SK-N-SH (cell line): Measurements from ENCODE around the gene ZNF471. TPM values are rescaled to one million over a fixed set of nuclear protein-coding genes. Genes with fewer than 3 reads are reported as not detected.

Experiments
- CTCF ChIA-PET: fragments of 300-600, 350-600 bp; formaldehyde crosslinking; extraction: SDS; loops from one replicate; lab custom pipeline; 2021; lab: Yijun Ruan, JAX
- POLR2A ChIA-PET: fragments of 350-600 bp; sonication (Branson Sonifier 250); formaldehyde crosslinking; extraction: SDS; loops from one replicate; lab custom pipeline; 2020; ENCODE audit warnings: antibody characterized with exemption, inconsistent platforms; lab: Yijun Ruan, JAX
- DNase-seq: peaks from one replicate; pipeline ENCODE4 v3.0.0; 2012
- H2AFZ ChIP-seq: fragments of 200-600 bp; sonication (generic); 2 replicates; pipeline ENCODE4 v1.8.1; 2016; ENCODE audit warnings: antibody characterized with exemption, mild to moderate bottlenecking, low read depth
- H3F3A ChIP-seq: fragments of 200-600 bp; sonication (generic); replicated peaks from 2 replicates; pipeline ENCODE3; 2016; ENCODE audit warnings: antibody characterized with exemption, mild to moderate bottlenecking; ENCODE audit not compliant: insufficient read depth
- H3K27ac ChIP-seq, 2 experiments: fragments of 200-500 bp in 1 of 2; fragments of 200-600 bp in 1 of 2; sonication (Bioruptor generic) in 1 of 2; sonication (generic), shearing (Covaris generic) in 1 of 2; 2 replicates each; pipeline versions ENCODE4 v1.5.1 to v1.6.1; 2014 to 2016; ENCODE audit warnings: low read depth in 2 of 2, inconsistent platforms in 1 of 2, low read length in 1 of 2, mild to moderate bottlenecking in 1 of 2, mixed read lengths in 1 of 2
- H3K27me3 ChIP-seq: fragments of 200-600 bp; sonication (generic), shearing (Covaris generic); 2 replicates; pipeline ENCODE4 v1.6.1; 2016; ENCODE audit warnings: mixed run types; ENCODE audit not compliant: insufficient read depth
- H3K36me3 ChIP-seq, 2 experiments: fragments of 200-500 bp in 1 of 2; fragments of 200-600 bp in 1 of 2; sonication (Bioruptor generic) in 1 of 2; sonication (generic) in 1 of 2; replicated peaks in 1 of 2; 2 replicates each; pipeline versions ENCODE3 to v1.5.1; 2014 to 2016; ENCODE audit warnings: low read length in 1 of 2, mild to moderate bottlenecking in 1 of 2; ENCODE audit not compliant: insufficient read depth in 2 of 2, control insufficient read depth in 1 of 2
- H3K4me1 ChIP-seq, 2 experiments: fragments of 200-500 bp in 1 of 2; fragments of 200-600 bp in 1 of 2; sonication (Bioruptor generic) in 1 of 2; sonication (generic), shearing (Covaris generic) in 1 of 2; 2 replicates each; pipeline versions ENCODE4 v1.5.1 to v1.6.1; 2014 to 2016; ENCODE audit warnings: low read depth in 1 of 2, low read length in 1 of 2, mixed run types in 1 of 2; ENCODE audit not compliant: insufficient read depth in 2 of 2, control insufficient read depth in 1 of 2
- H3K4me2 ChIP-seq: fragments of 200-600 bp; sonication (generic), shearing (Covaris generic); 2 replicates; pipeline ENCODE4 v1.6.1; 2017; ENCODE audit warnings: mixed run types
- H3K4me3 ChIP-seq, 2 experiments: fragments of 200-500 bp in 1 of 2; fragments of 200-600 bp in 1 of 2; sonication (Bioruptor generic) in 1 of 2; sonication (generic), shearing (Covaris generic) in 1 of 2; 2 replicates each; pipeline versions ENCODE4 v1.5.1 to v1.8.1; 2014 to 2016; ENCODE audit warnings: low read depth in 2 of 2, inconsistent platforms in 1 of 2, low read length in 1 of 2, mild to moderate bottlenecking in 1 of 2, mixed read lengths in 1 of 2, moderate library complexity in 1 of 2
- H3K79me2 ChIP-seq: fragments of 200-600 bp; sonication (generic); 2 replicates; pipeline ENCODE4 v1.8.1; 2017; ENCODE audit warnings: mild to moderate bottlenecking; ENCODE audit not compliant: insufficient read depth
- H3K9ac ChIP-seq: fragments of 200-600 bp; sonication (generic); 2 replicates; pipeline ENCODE4 v1.6.1; 2017; ENCODE audit warnings: mixed run types
- H3K9me2 ChIP-seq: fragments of 200-600 bp; sonication (generic); 2 replicates; pipeline ENCODE4 v1.6.1; 2017; ENCODE audit warnings: mixed run types
- H3K9me3 ChIP-seq: fragments of 200-600 bp; sonication (generic); 2 replicates; pipeline ENCODE4 v1.6.1; 2017; ENCODE audit warnings: mixed run types, mild to moderate bottlenecking, moderate library complexity
- H4K20me1 ChIP-seq: fragments of 200-600 bp; sonication (generic); 2 replicates; pipeline ENCODE4 v1.6.1; 2017; ENCODE audit warnings: mild to moderate bottlenecking, mixed run types; ENCODE audit not compliant: insufficient read depth
- CHD2 ChIP-seq: fragments of 150-350 bp; IDR thresholded peaks from 2 replicates; pipeline ENCODE4 v1.6.1; 2018; ENCODE audit warnings: low read length; ENCODE audit not compliant: partially characterized antibody
- FOXJ3 ChIP-seq: sonication (generic); formaldehyde crosslinking; IDR thresholded peaks from 2 replicates; pipeline ENCODE4 v1.5.1; 2020; ENCODE audit warnings: mild to moderate bottlenecking, missing genetic modification reagents
- FOXM1 ChIP-seq: IDR thresholded peaks from 2 replicates; pipeline ENCODE4 v1.4.0; 2012; ENCODE audit warnings: low read depth, mild to moderate bottlenecking
- IRF3 ChIP-seq: fragments of 150-350 bp; IDR thresholded peaks from 2 replicates; pipeline ENCODE4 v1.6.1; 2016; ENCODE audit warnings: mild to moderate bottlenecking, low read depth, low read length
- MAX ChIP-seq: IDR thresholded peaks from 2 replicates; pipeline ENCODE4 v1.4.0; 2012; ENCODE audit warnings: low read depth
- MEF2A ChIP-seq: IDR thresholded peaks from 2 replicates; pipeline ENCODE4 v1.4.0; 2012; ENCODE audit warnings: low read depth, borderline replicate concordance
- MXI1 ChIP-seq: IDR thresholded peaks from 2 replicates; pipeline ENCODE4 v1.6.1; 2012; ENCODE audit warnings: mild to moderate bottlenecking, low read depth, low read length, improper control_type of control experiment
- NRF1 ChIP-seq: IDR thresholded peaks from 2 replicates; pipeline ENCODE4 v1.6.1; 2012; ENCODE audit warnings: low read depth, mild to moderate bottlenecking, low read length
- POLR2AphosphoS5 ChIP-seq: IDR thresholded peaks from 2 replicates; pipeline ENCODE4 v1.6.1; 2012; ENCODE audit warnings: low read depth, low read length
- RAD21 ChIP-seq: IDR thresholded peaks from 2 replicates; pipeline ENCODE4 v1.6.1; 2012; ENCODE audit warnings: mild to moderate bottlenecking, low read length
- RXRA ChIP-seq: IDR thresholded peaks from 2 replicates; pipeline ENCODE4 v1.4.0; 2012; ENCODE audit warnings: low read depth, mild to moderate bottlenecking, borderline replicate concordance
- SIN3A ChIP-seq: IDR thresholded peaks from 2 replicates; pipeline ENCODE4 v1.6.1; 2012; ENCODE audit warnings: low read depth, mild to moderate bottlenecking, low read length, moderate library complexity, borderline replicate concordance
- TAF1 ChIP-seq: IDR thresholded peaks from 2 replicates; pipeline ENCODE4 v1.6.1; 2012; ENCODE audit warnings: low read depth, mild to moderate bottlenecking, low read length, moderate library complexity, borderline replicate concordance
- TEAD4 ChIP-seq: IDR thresholded peaks from 2 replicates; pipeline ENCODE4 v1.4.0; 2012; ENCODE audit warnings: mild to moderate bottlenecking, borderline replicate concordance; ENCODE audit not compliant: insufficient read depth
- ZBTB33 ChIP-seq: IDR thresholded peaks from 2 replicates; pipeline ENCODE4 v1.4.0; 2012; ENCODE audit warnings: low read depth, borderline replicate concordance
- WGBS: methylation state at CpG from one replicate; pipeline ENCODE4 v1.1.6; 2017; ENCODE audit warnings: low lambda C conversion rate; 5-methylcytosine and 5-hydroxymethylcytosine counted together
- polyA plus RNA-seq, 3 experiments: library from polyadenylated mRNA; depleted of rRNA; stranded (reverse); fragments of >200 nt; gene quantifications; 2 replicates each; pipeline ENCODE4 v1.2.3, GENCODE V29; 2012
- TF ChIP-seq, protein P1 (sequence below): IDR thresholded peaks from 2 replicates; pipeline ENCODE4 v1.4.0; 2012; ENCODE audit warnings: low read depth, borderline replicate concordance

ZNF471 gene
- polyA plus RNA-seq, 1 of the 3 experiments (the other 2 are of a cell fraction), result 2.5 TPM

DNA sequence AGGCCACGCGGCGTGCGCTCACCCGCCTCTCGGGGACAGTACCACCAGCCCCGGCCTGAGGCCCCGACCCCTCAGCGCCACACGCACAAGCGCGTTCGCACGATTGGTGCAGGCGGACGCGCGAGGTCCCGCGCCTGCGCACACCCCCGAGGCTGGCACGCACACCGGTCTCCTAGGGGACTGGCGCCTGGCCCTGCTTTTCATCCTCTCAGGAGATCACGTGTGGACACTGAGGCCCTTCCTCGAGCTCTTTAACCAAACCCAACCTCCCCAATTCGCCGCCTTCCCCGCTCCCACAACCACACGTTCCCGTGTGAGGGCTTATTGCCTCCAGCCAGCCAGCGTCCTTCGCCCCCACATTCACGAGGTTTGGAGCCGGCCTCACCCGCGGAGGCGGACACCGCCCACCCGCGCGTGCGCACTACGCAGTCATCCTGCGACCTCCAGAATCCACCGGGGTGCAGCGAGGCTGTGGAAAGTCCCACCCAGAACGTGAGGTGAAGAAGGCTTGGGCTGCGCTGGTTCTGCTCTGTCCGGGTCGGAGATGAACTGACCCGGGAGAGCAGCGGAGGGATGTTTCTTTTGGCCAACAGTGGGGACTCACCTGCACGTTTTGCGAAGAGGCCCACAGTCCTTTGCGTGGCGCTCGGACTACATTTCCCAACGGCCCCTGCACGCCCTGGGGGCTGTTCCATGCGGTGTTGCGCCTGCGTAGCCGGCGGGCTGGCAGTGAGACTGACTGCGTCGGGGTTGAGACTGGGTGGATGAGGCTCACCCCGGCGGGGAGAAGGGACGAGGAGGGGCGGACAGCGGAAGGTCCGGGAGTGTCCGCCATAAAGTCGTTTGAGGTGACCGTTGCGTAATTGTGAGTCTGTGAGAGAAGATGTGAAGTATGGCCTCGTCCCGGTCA is 30.0 kb upstream of the ZNF471 start:
- Histone ChIP-seq H3K27me3 (no peaks in the 10 kb centered on the region), H3K4me2 (peak overlapping the region; percentile 95), H4K20me1 (no peaks in the 10 kb centered on the region), H3K79me2 (peaks cover 66% of the 10 kb centered on the region), H2AFZ (peak overlapping the region; percentile 97), H3K9me2 (no peaks in the 10 kb centered on the region), H3K9me3 (no peaks in the 10 kb centered on the region), H3K36me3 (peaks cover under 1 to 6% of the 10 kb centered on the region in 2 experiments), H3K4me3 (peak overlapping the region; percentile 79 to 98), H3K4me1 (peaks cover 0 to 12% of the 10 kb centered on the region in 2 experiments; a peak in 1 of 4 replicates), H3K9ac (peak overlapping the region; percentile 80), H3F3A (no peaks in the 10 kb centered on the region), H3K27ac (peak overlapping the region; percentile 89 to 95)
- TF ChIP-seq MXI1, result peak; percentile 91
- peak; percentile 90 for TF ChIP-seq MAX
- TF ChIP-seq NRF1, result peak; percentile 91
- no peak for TF ChIP-seq RXRA
- TF ChIP-seq, protein P1, sequence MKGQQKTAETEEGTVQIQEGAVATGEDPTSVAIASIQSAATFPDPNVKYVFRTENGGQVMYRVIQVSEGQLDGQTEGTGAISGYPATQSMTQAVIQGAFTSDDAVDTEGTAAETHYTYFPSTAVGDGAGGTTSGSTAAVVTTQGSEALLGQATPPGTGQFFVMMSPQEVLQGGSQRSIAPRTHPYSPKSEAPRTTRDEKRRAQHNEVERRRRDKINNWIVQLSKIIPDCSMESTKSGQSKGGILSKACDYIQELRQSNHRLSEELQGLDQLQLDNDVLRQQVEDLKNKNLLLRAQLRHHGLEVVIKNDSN, result peak; percentile 72
- no peak for TF ChIP-seq TEAD4
- TF ChIP-seq FOXJ3 (CRISPR knock-in tag), result no peak
- TF ChIP-seq POLR2AphosphoS5, result peak; percentile 68; the same call in 1 of the 2 replicates
- peak; percentile 64 for TF ChIP-seq CHD2
- peak; percentile 49; the same call in 1 of the 2 replicates for TF ChIP-seq SIN3A
- no peak for TF ChIP-seq FOXM1
- 0 out of 2 replicates have a peak, but pooled peaks have one; percentile 9 for TF ChIP-seq RAD21
- TF ChIP-seq IRF3, result no peak
- peak; percentile 70 for TF ChIP-seq TAF1
- TF ChIP-seq ZBTB33, result peak; percentile 65; the same call in 1 of the 2 replicates
- TF ChIP-seq MEF2A, result no peak
- peak; percentile 98 for DNase-seq
- whole genome bisulfite sequencing, result 27% methylated on average over 44 of the region's 80 CpGs
- POLR2A ChIA-PET, result no interaction called here
- CTCF ChIA-PET, result no interaction called here
